ENCODE data around the gene MYH6.
"Not testable (repeated sequence)": the region's sequence is repeated elsewhere in the genome, so short reads cannot be mapped to it uniquely, and the experiment has no call there.

MYH6 gene

DNA sequence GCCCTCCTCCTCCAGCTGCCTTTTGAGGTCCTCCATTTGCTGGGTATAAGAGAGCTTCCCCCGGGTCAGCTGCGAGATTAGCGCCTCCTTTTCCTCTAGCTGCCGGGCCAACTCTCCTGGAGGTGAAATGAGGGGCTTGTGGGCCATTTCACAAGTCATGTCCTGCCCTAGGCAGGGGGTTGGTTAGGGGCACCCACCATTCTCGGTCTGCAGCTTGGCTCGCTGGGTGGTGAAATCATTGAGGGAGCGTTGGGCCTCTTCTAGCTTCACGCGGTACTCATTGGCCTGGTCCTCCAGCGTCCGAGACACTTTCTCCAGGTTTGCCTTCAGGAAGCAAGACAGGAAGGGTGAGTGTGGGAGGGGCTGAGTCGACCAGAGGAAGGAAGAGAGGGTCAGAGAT is 18.7 kb downstream of the MYH6 start:
- DNase-seq: no peak

DNA sequence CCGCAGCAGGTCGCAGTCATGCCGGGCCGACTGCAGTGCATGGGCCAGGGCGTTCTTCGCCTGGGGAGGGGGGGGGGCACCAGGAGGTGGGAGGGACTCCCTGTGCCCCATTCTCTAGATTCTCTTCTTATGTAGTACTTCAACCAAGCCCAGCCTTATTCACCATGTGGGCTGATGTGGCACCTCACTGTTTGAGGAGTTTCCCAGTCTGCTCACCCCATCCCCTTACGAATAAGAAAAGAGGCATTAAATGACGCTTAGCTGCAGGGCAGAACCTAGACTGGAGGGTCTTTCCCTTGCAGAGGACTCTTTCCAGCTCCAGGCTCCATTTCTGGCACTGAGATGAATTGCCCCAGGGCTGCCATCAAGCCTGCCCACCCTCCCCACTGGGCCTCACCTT is 19.1 kb downstream of the MYH6 start:
- DNase-seq: no peak

DNA sequence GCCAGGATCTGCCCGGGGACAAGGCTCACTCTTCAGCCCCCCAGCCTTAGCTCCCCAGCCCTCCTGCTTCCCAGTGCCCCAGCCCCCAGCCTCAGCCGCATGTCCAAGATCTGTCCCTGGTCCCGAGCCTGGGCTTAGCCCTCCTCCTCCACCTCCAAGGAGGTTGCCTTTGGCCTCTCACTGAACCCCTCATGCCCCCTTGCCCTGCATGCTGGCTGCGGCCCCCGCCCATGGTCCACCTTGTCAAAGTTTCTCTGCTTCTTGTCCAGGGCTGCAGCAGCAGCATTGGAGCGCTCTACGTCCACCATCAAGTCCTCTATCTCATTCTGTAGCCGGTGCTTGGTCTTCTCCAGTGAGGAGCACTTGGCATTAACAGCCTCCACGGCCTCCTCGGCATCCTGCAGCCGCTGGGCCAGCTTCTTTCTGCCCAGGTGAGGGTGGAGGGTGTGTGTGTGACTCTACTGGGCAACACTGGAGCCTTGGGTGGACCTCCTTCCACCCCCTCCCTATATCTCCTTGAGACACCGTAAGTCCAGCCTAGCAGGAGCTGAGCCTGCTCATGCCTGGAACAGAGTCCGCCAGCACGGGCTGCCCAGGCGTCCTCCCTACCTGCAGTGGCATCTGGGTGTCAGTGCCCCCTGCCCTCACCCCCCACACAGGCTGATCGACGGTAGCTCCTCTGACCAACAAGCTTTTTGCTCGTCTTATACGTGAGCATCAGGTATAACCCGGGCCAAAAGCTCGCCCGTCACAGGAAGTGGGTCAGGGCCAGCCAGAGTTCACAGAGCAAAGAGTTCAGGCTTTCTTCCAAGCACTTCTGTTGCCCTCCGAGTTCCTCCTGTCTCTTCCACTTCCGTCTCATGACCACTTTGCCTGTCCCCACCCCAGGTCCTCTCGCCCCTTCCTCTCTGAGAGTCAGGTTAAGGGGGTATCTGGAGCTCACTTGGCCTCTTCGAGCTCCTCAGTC is 19.9 kb downstream of the MYH6 start:
- DNase-seq: no peak

DNA sequence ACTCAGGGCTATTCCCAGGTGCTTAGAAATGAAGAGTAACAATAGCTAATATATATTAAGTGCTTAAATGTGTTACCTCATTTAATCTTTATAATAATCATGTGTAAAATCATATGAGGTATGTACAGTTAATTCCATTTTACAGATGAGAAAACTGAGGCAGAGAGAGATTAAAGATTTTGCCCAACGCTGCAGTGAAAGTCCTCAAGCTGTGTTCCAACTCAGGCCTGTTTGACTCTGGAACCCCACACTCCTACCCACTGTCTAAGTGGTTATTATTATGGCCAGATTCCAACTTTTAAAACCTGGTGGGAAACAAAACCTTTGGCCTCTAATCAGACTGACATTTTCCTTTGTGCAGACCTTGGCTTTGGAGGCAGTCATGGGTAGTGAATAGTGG is 21.1 kb downstream of the MYH6 start:
- DNase-seq: no peak

GRCh38 chr14:23386266-23386657 is 21.8 kb downstream of the MYH6 start:
- not testable (repeated sequence) for DNase-seq

GRCh38 chr14:23385642-23386265 is 22.3 kb downstream of the MYH6 start:
- no peak for DNase-seq

DNA sequence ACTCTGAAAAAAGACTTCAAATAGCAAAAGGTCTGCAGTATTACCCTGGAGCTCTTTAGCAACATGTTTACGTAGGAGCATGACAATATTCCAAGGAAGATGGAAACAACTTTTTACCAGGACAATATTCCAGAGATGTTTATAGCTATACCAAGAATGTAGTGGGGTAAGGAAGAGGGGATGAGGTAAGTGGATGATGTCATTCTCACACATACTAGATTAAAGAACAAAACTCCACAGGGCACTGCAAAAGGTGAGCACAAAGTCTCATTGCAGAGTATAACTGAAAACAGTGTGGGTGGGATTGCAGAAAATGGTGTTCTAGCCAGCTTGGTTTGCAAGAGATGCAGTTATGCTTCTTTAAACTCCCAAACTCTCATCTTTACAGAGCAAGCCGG is 22.8 kb downstream of the MYH6 start:
- no peak for DNase-seq

DNA sequence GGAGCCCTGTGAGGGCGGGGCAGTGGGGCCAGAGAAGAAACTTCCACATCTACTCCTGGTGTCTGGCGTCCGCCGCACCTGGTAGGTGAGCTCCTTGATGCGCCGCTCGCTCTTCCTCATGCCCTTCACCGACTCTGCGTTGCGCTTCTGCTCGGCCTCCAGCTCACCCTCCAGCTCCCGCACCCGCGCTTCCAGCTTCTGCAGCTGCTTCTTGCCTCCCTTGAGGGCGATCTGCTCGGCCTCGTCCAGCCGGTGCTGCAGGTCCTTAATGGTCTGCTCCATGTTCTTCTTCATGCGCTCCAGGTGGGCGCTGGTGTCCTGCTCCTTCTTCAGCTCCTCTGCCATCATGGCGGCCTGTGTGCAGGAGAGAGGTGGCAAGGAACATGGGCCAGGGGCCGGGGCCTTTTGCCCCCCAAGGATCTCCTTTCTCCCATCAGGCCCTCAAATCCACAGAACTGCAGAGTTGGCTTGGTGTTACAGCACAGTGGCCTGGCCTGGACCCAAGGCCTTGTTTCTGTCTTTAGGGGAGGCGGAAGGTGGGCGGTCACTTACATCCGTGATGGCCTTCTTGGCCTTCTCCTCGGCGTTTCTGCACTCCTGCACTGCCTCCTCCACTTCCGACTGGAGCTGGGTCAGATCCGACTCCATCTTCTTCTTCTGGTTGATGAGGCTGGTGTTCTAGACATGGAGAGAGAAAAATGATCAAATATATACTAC is 23.6 kb downstream of the MYH6 start:
- no peak for DNase-seq

DNA sequence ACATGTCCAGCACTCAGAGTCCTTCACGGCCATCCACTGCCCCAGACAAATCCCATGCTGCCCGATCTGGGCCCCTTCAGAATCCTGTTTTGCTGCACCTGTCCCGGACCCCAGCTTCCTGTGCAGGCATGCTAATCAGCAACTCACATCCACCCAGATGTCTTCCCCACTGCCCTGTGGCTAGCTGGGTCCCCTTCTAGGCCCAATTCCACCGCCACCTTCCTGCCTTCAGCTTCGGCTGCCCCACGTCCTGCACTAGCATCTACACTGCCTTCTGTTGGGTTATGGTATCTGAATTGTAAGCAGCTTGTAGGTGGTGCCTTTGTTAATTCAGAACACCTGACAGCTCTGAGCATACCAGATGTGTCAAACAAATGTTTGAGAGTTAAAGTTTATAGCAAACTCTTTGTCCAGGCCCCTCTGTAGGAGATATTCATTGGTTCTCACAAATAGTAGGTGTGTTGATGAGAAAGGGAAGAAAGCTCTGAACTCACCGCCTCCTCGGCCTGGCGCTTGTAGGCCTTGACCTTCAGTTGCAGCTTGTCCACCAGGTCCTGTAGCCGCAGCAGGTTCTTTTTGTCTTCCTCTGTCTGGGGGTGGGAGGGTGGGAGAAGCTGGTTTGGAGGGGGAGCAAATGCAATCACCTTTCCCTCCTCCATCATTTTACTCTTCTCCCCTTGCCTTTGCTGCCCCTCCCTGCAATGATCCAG is 25.2 kb downstream of the MYH6 start:
- DNase-seq: no peak

DNA sequence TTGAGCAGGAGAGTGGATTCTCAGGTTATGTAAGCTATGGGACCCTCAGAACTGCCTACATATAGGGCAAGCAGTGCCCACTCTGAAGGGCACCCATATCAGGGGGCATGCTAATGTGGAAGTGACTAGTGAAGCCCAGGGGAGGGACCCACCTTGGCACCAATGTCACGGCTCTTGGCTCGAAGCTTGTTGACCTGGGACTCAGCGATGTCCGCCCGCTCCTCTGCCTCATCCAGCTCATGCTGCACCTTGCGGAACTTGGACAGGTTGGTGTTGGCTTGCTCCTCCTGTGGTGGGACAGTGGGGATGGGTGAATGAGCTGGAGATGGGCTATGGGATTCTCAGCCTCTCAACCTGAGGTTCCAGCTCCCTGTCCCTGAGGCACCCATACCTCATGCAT is 25.8 kb downstream of the MYH6 start:
- no peak for DNase-seq

DNA sequence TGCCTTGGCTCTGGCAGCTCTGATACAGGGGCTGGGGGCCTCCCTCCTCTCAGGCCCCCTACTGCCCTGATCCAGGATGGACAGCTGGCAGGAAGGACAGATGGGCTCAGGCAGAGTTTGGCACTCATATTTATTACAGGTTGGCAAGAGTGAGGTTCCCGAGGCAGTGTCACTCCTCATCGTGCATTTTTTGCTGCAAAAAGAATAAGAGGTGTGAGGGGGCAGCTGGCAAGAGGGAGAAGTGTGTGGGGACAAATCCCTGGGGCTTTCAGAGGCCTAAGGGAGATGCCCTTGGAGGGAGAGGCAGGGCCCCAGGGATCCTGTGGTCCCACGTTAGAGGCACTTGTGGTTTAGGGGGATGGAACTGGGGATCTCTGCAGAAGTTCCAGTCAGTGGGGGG is 26.2 kb downstream of the MYH6 start:
- DNase-seq: no peak

DNA sequence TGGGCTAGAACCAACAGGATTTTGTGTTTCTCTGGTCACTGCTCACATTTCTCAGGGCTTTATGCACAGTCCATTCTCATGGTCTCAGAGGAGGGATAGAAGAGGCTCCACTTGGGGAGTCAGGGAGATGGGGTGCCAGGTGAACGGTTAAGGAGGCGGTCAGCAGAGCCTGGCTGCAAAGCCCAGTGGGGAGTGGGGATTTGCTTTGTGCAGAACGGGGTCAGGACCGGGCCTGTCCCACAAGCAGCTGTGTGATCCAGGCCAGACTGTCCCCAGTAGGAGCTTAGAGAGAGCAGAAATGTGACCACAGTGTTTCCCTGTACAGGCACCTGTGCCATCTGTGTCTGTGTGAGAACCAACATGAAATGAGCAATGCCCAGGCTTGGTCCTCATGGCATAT is 27.1 kb downstream of the MYH6 start:
- DNase-seq: no peak

DNA sequence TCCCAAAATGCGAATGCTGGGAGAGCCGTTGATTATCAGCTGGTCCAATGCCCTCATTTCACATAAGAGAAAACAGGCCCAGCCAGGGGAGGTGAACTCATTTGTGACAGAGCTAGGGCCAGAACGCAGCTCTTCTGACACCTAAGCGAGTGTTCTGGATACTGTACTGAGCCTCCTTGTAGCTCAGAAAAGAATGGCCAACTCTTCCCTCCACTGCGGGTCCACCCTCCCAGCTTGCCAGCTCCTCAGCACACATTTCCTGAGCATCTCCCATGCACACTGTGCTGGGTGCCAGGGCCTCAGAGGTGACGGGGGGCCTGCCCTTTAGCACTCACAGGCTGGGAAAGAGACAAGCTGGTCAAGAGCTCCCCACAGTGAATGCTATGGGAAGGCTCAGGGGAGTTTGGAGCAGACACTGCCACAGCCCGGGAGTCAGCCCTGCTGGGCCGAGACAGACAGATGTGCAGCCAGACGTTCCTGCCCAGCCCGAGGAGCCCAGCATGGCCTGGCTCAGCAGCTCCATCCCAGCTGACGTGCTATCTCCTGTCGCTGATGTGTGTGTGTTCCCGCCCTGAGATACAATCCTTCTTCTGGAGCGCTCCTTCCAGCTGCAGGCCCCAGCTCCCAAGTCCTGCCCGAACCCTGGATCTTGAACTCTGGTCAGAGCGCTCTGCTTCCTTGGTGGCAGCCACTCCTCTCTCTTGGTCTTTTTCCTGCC is 27.7 kb downstream of the MYH6 start:
- no peak for DNase-seq

GRCh38 chr14:23379366-23380196 is 28.5 kb downstream of the MYH6 start:
- DNase-seq: peak; percentile 60

DNA sequence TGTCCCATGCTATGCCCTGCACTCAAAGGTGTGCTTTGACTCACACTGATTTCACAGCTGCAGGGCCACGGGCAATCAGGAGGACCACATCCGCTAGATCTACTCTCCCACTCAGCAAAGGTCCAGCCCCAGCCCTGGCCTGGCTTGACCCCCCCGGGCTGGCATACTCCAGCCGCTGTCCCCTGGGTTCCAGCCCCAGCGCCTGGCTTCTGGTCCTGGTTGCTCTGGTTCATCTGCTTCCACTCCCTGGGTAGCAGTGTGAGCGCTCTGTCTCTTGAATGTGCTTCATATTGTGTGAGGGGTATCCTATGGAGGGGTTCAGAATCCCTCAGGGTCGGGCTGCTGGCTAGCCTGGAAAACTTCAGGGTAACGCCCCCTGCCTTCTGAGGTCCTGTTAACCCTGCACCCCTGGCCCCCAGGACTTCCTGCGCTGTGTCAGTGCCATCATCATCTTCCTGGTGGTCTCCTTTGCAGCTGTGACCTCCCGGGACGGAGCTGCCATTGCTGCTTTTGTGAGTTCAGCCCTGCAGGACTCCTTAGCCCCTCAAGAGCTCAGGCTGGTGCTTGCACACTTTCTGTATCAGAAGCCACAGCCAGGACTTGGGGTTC is 29.4 kb downstream of the MYH6 start:
- no peak for DNase-seq

DNA sequence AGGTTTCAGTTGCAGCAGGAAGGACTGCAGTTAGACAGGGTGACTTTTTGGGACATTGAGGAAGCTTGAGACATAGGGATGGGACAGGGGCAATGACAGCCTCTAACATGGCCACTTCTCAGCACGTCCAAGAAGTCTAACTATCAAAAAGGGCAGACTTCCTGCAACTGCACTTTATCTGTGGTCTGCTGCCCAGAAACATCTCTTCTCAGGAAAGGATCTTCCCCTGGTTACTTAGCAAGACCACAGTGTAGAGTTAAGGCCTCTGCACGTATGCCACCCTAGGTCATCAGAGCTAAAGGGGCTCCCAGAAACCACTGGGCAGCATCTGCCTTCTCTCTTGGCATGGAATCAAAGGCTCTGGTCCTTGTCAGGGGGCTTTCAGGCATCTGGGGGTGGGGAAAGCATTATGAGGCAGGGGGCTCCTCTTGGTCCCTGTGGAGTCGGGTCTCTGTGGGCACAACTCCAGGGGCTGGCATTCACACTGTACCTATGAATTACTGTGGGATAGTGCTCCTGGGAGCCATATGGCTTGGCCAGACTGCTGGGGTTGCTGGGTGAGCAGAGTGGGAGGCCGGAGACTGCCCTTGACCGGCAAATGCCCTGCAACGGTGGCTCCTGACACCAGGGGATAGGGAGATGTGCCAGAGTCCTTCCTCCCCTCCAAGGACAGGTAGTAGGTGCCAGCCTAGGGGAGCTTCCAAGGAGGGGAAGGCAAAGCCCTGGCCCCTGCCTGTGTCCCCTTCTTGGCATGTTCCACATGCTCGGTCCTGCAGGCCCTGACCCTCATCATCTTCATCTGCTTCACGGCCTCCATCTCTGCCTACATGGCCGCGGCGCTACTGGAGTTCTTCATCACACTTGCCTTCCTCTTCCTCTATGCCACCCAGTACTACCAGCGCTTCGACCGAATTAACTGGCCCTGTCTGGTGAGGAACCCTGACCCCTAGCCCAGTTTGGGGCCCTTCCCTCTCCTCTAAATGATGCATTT is 30.2 kb downstream of the MYH6 start:
- DNase-seq: no peak

DNA sequence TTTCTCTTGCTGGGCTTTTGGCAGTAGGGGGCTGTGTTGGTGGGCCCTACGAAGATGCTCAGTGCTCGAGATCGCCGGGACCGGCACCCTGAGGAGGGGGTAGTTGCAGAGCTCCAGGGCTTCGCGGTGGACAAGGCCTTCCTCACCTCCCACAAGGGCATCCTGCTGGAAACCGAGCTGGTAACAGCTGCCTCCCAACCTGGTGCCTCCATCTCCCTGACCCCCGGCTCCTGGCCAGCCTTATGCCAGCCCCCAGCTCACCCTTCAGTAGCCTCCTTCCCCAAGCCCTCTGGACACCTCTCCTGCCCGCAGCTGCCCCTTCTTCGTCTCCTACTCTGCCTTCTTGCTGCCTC is 30.9 kb downstream of the MYH6 start:
- DNase-seq: no peak

DNA sequence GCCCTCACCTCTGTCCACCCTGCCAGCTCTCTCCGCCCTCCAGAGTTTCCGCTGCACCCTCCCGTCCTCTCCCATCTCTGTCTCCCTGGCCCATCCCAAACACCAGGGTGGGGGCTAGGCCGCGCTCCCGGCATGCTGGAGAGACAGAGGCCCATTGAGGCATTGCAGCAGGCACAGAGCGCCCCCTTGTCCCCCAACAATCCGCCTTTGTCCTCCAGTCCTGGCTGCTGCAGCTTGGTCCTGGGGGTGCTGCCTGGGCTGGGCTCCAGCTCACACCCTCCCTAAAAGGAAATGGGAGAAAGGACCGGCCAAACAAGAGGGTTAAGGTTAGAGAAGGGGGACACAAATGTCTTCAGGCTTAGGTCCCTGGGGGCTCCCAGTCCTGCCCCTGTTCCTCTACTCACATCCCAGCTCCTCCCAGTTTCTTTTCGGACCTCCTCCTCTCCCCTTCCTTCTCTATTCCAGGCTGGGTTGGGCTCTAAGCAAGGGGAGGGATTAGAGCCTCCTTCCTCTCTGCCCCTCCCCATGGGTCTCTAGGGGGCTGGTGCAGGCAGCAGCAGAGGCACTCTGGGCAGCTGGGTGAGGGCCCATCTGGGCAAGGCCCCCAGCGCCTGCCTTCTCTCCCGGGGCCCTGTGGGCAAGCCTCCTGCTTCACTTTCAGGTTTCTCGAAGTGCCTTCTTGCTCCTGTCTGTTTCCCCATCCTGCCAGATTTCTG is 31.4 kb downstream of the MYH6 start, which contains the start of gene CMTM5:
Gene CMTM5, plus strand, starts transcription at position 565 of the 716 bp plus-strand sequence. CDS start 206 bp downstream, outside the sequence.
- DNase-seq: peak; percentile 43
